Renal cortex interstitium (tissue), 11 donors: ENCODE results near the gene FOXP1. TPM values are rescaled to one million over a fixed set of nuclear protein-coding genes. Genes with fewer than 3 reads are reported as not detected.
A peak's percentile ranks its signal among the peaks of the same experiment; 100 is the strongest.

Experiments
- DNase-seq, 11 donors: peaks; one replicate each; pipeline ENCODE4 v3.0.0-alpha.2; 2013; ENCODE audit warnings: low read depth in 9 of 11, low spot score in 4 of 11; ENCODE audit errors: extremely low read depth in 1 of 11
- polyA plus RNA-seq, 3 donors: library from polyadenylated mRNA; unstranded; fragments of 120-200 nt; gene quantifications; one replicate each; pipeline ENCODE4 v1.2.1, GENCODE V29; 2013; ENCODE audit not compliant: insufficient read length in 3 of 3

FOXP1 gene
- polyA plus RNA-seq, 3 donors: 36.8 to 51.7 (median 40.1) TPM

DNA sequence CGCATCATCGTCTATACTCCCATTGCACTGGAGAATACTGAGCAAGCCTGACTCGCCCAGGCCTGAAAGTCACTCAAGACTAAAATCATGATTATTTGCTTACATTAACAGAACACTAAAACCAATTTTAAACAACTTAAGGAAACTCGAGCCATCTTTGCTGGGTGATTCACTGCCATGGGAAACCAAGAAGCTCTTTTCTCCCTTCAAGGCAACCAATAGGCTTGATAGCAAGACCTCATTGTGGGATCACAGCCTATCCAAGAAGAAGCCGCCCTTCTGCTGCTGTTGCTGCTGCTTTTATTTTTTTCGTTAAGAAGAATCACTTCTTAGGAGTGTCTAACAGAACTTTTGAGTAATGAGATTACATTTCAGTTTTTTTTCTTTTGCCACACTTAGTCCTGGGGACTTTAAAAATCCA lies 479.4 kb downstream of the FOXP1 start:
- no peak for DNase-seq

DNA sequence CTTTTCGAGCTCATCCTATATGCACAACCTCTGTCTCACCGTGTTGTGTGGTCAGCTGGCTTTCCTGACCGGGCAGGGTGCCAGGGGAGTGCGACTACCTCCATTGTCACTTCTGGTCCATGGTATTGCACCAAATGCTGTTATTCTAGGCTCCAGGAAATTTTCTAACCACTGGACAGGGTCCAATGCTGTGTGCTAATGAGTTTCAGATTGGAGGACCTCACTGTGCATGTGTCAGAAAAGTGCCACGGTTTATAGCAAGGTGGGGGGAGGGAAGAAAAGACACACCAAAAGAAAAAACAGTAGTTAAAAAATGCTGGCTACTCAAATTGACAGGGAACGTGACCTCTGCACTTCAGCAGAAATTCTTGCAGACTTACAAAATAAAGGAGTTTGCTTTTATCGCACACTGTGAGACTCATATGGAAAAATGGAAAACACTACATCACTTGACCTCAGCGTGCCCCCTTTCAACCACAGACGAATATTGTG lies 480.1 kb downstream of the FOXP1 start:
- DNase-seq: no peak

DNA sequence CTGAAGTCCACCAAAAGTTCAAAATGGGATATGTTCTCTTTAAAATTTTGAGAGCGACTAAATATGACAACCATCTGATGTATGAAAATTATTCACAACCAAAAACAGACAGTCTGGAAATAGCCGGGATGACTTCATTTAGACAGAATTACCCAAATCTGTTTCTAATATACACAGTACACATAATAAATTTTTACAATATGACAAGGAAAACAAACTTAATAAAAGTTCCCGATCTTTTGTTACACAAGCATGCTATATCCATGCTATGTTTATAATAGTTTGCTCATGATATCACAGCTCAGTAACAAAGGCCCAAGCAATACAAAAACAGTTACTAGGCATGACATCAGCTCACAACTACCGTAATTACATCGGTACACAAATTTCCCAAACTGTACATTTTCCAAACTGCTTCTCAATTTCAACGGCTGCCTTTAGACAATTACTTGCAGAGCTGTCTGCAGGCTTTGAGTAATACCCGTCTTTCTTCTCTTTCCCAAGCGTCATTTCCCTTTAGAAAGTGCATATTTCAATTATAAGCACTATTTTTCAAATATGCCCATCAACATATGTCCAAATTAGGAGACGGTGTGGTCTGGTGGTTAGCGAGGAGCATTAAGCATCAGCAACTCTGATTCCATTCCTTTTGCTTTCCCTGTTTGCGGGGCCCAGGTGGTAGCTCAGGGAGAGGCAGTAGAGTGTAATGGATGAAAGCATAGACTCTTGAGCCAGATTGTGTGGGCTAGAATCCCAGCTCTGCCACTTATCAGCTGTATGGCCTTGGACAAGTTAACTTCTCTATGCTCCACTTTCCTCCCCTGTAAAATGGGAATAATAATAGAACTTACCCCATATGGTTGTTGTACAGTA lies 481.2 kb downstream of the FOXP1 start:
- peak in 3 of 11 donors; percentile 20 to 27 (median 23) for DNase-seq

DNA sequence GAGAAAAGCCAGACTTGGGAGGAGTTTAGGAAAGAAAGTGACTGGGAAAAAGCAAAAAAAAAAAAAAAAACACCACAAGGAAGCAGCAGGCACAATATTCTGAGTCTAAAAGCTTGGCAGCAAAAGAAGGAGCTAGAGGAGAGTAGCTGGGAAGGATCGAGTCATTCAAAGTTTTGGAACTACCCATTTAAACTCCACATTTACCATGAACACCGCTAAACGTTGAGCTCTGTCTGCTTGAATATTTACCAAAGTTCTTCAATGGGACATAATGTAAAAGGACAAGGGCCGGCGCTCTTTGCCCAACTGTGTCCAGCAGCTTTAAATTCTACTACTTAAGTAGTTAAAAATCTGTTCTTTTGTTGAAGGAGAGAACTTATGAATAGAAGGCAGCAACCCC lies 481.9 kb downstream of the FOXP1 start:
- no peak for DNase-seq

DNA sequence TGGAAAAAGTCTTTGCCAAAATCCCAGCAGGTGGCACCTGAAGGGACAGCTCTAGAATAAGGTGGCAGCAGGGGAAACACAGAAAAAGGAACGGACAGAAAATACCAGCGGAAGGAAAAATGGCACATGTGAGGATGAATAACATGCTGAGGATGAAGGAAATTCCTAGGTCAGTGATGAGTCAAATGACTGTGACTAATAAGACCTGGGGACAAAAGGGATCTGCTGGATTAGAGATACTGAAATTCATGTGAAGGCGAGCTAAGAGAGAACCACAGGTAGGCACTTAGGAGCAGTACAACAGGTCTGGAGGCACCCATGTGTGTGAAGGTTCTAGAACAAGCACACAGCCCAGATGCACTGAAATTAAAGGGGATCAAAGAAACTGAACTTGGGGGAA lies 482.5 kb downstream of the FOXP1 start:
- DNase-seq: no peak

DNA sequence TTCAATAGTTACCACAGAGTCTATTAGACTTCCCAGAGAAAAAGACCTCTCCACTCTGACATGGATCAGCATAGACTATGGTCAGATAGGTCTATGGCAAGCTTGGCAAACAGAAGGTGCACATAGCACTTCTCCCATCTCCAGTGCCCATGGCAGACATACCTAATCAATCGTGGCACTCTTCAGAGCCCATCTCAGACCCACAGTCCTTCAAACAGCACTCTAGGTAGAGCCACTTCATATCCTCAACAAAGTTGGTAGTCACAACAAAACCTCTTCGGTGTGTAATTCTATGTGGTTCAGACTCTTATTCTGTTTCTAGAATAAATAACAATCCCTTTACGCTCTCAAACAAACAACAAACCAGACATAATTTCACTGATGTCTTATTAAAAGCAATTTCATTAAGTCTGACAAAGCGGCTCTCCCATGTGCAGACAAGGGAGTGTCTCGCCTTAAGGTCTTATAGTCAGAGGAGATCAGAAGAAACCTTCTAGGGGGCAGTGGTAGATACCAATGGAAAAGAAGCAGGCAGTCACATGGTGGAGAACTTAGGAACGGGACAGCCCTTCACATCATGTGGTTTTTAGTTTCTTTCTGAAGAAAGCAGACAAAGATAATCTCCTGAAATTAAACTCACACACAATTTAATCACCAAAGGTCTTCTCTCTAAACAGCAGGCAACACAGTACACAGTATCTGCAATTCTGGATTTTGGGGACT lies 483.4 kb downstream of the FOXP1 start:
- no peak for DNase-seq

DNA sequence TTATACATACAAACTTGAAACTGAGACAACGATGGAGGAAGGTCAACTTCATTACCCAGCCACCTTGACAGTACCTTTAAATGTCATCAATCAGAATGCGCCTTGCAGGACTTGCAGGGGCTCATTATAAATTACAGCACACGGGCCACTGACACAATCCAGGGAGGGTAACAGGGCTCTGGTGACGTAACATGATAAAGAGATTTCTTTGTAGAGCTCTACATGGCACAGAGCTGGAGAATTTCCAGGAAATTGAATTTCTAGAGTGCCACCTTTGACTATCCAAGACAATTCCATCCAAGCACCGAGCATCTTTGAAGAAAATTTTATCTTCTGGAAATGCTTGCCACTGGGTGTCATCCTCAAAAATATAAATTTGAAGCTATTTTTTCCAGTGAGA lies 486.0 kb downstream of the FOXP1 start:
- DNase-seq: no peak

DNA sequence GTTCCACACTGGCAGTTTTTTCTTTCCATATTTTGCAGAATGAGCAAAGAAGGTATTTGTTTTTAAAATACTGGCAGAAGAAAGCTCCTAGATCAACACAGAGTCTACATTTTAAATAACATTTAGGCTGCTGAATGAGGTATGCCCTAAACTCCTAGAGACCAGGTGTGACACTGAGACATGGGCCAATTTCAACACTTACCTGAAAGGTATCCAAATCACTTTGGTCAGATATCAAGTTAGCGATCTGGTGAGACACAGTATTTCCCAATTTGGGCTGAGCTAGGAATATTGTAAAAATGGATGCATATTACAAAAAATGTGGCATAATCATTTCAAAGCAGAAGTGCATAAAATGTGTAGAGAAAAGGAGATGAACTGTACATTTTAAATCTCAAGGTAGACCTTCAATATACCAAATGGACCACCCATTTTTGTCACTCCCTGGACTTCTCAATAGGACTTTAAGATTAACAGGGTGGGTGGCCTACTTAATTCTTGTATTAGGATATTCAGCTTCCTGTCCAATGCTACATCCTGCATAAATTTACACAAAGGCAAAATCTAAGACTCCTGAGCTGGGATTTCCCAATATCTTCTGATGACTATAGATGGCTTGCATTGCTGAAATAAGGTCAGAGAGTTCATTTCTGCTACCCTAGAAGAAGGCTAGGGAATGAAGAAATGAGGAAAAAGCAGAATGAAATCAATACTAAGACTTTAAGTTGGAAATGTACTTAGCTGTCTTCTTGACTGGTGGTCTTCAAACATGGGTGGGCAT lies 487.8 kb downstream of the FOXP1 start:
- no peak for DNase-seq

DNA sequence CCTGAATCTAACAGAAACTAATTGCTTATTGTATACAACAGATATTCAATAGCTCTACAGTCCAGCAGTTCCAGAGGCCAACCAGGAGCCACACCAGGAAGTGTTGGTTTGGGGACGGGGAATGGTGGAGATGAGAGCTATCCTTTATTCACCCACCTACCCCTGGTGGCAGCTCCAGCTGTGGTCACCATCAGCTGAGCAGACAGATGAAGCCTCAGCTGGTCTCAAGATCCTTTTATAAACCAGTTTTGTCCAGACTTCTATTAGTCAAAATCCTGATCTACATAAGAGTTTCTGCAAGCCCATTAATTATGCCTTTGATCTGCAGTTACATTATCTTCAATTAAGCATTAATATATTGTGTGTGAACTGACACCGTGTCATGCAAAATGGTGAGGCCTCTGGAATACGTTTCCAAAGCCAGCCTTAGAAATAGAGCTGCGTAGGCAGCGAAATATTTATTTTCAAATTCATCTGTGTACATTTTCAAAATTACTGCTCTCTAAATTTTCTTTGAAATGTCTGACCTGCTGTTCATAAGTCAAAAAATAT lies 488.8 kb downstream of the FOXP1 start:
- DNase-seq: no peak

DNA sequence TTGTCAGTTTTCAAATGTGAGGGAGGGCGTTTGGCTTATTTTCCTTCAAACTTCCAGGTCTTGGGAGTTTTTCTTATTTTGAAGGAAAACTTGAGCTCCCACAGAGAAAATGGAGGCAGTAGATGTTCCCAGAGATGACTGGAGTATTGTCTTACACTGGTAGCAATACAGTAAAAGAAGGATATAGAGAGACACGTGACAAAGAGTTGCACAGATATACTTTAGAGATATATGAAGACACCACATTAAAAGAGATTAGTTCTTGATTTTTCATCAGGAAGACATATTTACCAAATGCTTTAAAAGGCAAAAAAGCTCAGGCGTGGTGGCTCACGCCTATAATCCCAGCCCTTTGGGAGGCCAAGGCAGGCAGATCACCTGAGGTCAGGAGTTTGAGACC lies 490.9 kb downstream of the FOXP1 start:
- DNase-seq: no peak

DNA sequence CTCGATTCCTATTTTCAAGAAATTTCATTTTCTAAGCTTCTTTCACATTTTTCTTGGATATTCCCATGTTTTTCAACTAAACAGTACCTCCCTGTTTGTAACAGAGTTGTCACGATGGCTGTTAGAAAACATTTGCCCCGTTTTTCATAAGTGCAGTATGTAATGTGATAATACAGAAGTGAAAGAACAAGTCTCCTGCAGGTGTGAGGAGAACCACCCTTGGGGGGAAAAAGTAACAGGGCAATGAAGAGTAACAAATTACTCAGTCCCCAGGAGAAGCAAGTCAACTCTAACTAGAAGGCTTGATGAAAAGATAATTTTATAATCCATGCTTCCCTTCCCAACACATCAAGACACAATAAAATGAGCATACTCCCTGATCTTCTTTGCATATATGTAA lies 493.3 kb downstream of the FOXP1 start:
- DNase-seq: no peak

DNA sequence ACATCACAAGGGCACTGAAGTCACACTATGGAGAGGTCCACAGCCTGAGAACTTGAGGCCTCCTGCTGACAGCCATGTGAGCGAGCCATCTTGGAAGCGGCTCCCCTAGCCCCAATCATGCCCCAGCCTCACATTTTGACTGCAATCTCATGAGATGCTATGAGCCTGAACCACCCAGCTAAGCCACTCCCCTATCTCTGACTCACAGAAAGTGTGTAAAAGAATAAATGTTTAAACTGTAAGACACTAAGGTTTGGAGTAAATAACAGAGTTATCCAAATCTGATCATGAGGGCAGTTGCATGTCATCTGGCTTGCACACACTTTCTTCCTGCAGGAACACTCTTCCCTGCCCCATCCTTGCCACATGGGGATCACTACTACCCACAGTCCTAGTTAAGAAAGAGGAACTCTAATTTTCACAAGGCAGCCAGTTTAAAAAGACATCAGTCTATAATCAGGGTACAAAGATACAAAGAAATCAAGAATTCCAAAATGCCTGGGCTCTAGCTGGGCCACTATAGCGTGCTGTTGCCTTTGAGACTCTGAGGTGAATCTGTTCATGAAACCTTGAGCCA lies 494.2 kb downstream of the FOXP1 start:
- no peak for DNase-seq

DNA sequence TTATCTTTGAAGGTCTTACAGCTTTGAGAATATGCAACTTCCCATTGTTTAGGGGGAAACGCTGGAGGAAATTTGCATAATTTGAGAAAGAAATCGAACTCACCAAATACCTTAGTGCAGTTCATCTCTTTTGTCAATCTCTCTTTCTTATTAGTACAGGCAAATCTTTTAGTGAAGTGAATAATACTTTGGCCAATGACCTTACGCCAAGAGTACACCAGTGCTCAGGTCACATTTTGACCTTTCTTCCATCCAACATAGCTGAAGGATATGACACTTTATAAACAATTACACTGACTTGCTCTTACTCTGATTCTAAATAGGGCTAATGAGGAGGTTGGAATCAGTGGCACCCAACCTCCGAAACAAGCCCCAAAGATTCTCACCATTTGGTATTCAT lies 494.8 kb downstream of the FOXP1 start:
- DNase-seq: no peak

DNA sequence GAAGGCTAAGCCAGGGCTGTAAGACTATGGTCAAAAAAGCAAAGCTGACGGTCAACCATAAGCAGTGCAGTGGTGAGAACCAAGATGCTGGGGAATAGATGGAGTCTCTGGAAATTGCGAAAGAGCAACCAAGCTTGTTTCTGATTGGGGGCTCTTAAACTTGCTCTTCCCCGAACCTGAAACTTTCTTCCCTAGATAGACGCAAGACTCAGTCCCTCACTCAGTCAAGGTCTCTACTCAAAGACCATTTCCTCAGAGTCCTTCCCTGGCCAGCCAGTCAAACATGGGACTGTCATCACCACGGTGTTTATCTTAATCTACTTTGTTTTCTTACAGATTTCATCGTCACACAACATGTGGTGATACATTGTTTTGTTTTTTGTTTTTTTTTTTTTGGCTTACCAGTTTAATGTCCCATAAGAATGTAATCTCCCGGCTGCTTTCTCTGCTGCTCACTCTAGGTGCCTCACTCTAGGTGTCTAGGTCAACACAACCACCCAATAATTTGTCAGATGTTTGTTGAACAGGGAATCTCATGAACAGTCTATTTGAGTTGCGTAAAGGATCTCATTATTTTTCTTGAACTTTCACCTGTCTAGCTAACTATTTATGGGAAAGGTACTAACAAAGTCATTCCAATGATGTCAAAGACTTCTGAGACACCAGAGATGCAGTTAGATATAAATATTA lies 495.4 kb downstream of the FOXP1 start:
- no peak for DNase-seq

DNA sequence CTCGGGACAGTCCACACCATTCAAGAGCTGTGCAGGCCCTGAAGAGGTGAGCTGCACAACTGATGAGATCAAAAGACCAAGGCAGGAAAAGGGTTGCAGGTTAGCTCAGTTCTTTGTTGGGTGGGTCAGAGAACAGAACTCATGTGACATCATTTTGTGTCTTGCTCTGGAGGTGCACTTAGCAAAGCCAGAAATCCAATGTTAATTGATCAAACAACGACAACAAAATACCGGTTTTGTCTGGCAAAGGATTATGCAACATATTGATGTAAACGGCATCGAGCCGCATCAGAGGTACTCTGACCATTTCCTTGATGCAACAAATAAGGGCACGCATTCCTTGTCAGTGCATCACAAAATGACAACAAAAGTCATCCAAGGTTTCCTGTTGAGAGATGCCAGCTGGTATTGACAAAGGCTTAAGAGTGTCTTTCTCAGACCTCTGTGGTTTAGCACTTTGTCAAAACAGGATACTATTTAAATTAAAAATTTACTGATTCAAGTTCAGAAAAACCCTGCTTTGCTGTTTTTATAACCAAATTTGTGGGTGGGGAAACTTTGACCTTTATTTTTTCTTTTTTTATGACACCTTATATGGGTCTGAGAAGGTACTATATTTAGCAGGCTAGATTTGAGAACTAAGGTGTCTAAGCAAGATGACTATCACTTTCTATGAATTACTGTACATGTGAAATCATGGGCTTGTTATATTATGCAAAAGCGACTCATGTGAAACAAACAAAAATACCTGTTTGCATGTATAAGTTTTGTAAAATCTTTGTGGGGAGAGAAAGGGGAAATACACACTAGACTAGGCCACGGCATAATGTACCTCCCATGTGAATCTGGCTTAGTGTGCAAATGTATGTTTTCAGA lies 496.1 kb downstream of the FOXP1 start:
- no peak for DNase-seq

DNA sequence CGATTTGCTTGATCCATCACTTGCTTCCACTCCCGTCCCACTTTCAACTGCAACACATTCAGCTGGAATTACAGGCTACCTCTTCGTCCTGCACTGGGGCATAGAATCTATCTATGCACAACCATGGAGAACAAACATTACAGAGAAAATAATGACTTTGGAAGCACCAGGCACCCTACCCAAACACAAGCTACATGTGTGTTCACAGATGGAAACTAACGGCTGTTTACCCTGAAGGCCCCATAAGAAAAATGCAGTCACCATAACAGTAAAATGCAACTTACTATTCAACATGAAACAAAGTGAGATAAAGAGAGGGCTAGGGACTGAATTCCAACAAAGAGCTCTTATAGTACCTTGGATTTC lies 496.8 kb downstream of the FOXP1 start:
- no peak for DNase-seq

DNA sequence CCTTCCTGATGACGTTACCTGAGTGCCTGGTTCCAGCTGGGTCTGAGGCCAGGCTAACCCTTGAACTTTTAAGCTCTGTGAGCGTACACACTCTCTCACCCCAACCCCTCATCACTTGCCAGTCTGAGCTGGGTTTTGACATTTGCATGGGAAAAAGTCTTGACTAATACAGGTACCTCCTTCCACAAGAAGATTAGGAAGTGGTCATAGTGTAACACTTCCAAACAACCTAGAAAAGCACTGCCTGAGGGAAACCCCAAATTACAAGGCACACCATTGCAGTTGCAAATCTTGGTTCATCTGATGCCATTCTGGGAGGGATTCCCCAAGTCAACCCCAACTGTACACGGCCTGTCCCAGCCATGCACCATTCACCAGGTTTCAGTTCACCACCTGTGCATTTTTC lies 499.8 kb downstream of the FOXP1 start:
- no peak for DNase-seq

DNA sequence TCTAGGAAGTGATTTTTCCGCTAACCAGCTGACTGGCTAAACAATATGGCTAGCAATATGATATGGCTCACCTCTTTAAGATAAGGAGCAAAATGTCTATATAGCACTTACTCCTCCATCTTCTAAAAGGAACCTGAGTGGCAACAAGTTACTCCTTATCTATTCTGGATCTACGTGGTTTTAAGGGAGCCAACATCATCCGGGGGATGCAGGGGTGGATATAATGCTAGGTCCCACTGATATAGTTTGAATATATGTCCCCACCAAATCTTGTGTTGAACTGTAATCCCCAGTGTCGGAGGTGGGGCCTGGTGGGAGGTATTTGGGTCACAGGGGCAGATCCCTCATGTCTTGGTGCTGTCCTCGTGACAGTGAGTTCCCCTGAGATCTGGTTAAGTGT lies 500.7 kb downstream of the FOXP1 start:
- DNase-seq: no peak
